ENCODE measurements around the gene ZNF497.
A peak's percentile ranks its signal among the peaks of the same experiment; 100 is the strongest.
"Not testable (repeated sequence)": the region's sequence is repeated elsewhere in the genome, so short reads cannot be mapped to it uniquely, and the experiment has no call there.

Gene ZNF497

DNA sequence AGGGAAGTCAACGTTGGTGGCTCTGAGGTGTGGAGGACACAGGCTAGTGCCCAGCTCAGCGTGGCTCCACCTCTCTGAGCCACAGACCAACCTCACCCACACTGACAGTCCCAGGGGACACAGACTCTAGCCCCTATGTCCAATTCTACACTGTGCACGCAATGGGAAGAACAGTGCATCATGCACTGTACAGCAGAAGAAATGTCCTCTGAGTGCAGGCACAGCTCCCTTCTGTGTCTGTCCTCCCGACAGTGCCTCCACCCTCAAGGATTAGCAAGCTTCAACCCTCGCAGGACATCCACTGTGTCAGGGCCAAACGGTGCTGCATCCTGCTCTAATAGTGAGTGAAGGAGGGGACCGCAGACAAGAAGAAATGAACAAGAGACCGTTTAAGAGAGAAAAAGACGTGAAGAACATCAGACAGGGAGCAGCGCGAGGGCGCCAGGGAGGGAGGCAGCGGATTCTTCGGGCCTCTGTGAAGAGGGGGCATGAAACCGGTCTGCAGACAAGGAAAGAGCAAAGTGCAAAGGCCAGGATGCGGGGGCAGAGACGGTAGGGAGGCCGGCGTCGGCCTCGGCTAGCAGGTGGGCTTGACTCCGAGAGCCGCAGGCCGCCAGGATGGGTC is 17.6 kb upstream of the ZNF497 start:
- no peaks in the 10 kb centered on the region for H3K9me3 ChIP-seq (ENCODE audit: control insufficient read depth, insufficient read depth, low read length)
- H3K9ac ChIP-seq (ENCODE audit: low read depth, low read length) = peak overlapping the region; percentile 74; the same call in 1 of the 2 replicates
- peak overlapping the region; percentile 80 for H3K4me3 ChIP-seq (ENCODE audit: low read depth, low read length)
- H3K4me1 ChIP-seq (ENCODE audit: control insufficient read depth, insufficient read depth, low read length) = no peaks in the 10 kb centered on the region
- no peaks in the 10 kb centered on the region for H3K27me3 ChIP-seq (ENCODE audit: control insufficient read depth, insufficient read depth, low read length)
- no peaks in the 10 kb centered on the region for H3K36me3 ChIP-seq (ENCODE audit: control insufficient read depth, insufficient read depth, low read length)
- H3K27ac ChIP-seq (ENCODE audit: low read depth, low read length) = peak overlapping the region; percentile 93

DNA sequence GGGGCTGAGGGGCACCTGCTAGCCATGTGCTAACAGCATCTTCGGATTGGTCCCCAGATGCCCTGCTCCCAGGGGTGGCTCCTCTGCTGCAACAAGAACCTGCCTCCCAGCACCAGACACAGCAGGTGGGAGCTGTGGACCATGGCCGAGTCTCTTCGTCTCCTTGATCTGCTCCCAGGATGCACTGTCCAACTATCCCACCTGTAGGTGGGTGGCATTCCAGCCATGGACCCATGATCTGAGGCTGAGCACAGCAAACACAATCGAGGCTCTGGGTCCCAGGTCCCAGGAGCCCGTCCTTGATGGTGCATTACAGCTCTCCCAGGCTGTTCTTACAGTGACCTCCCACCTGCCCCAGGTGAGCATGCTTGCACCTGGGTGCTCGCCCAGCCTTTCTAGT is 16.7 kb upstream of the ZNF497 start:
- no peaks in the 10 kb centered on the region for H3K4me1 ChIP-seq (ENCODE audit: control insufficient read depth, insufficient read depth, low read length)
- no peak overlapping the region for H3K4me3 ChIP-seq (ENCODE audit: low read depth, low read length)
- H3K27me3 ChIP-seq (ENCODE audit: control insufficient read depth, insufficient read depth, low read length) = no peaks in the 10 kb centered on the region
- no peak overlapping the region for H3K9ac ChIP-seq (ENCODE audit: low read depth, low read length)
- no peaks in the 10 kb centered on the region for H3K9me3 ChIP-seq (ENCODE audit: control insufficient read depth, insufficient read depth, low read length)
- H3K36me3 ChIP-seq (ENCODE audit: control insufficient read depth, insufficient read depth, low read length) = no peaks in the 10 kb centered on the region
- no peak overlapping the region for H3K27ac ChIP-seq (ENCODE audit: low read depth, low read length)

DNA sequence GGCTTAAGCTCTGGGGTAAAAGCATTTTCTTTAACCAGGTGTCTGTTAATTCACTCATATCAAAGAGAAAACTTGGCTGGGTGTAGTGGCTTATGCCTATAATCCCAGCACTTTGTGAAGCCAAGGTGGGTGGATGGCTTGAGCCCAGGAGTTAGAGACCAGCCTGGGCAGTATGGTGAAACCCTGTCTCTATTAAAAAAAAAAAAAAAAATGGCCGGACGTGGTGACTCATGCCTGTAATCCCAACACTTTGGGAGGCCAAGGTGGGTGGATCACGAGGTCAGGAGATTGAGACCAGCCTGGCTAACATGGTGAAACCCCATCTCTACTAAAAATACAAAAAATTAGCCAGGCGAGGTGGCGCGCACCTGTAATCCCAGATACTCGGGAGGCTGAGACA is 14.2 kb upstream of the ZNF497 start:
- H3K4me1 ChIP-seq (ENCODE audit: control insufficient read depth, insufficient read depth, low read length); H3K27ac ChIP-seq (ENCODE audit: low read depth, low read length); H3K9me3 ChIP-seq (ENCODE audit: control insufficient read depth, insufficient read depth, low read length); H3K4me3 ChIP-seq (ENCODE audit: low read depth, low read length); H3K36me3 ChIP-seq (ENCODE audit: control insufficient read depth, insufficient read depth, low read length); H3K9ac ChIP-seq (ENCODE audit: low read depth, low read length); H3K27me3 ChIP-seq (ENCODE audit: control insufficient read depth, insufficient read depth, low read length): not testable (repeated sequence)

DNA sequence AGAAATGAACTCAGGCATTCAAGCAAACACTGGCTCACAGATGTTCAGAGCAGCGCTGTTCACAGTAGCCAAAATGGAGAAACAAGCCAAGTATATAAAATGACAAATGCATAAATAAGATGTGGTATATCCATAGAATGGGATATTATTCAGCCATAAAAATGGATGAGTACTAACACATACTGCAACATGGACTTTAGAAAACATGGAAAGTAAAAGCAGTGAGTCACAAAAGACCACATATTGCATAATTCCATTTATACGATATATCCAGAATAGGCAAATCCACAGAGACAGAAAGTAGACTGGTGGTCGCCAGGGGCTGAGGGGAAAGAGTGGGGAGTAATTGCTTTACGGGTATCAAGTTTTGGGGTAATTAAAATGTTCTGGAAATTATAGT is 11.6 kb upstream of the ZNF497 start:
- Histone ChIP-seq H3K9ac (ENCODE audit: low read depth, low read length) (no peak overlapping the region), H3K4me1 (ENCODE audit: control insufficient read depth, insufficient read depth, low read length) (no peaks in the 10 kb centered on the region), H3K4me3 (ENCODE audit: low read depth, low read length) (no peak overlapping the region), H3K27ac (ENCODE audit: low read depth, low read length) (no peak overlapping the region), H3K36me3 (ENCODE audit: control insufficient read depth, insufficient read depth, low read length) (no peaks in the 10 kb centered on the region), H3K27me3 (ENCODE audit: control insufficient read depth, insufficient read depth, low read length) (no peaks in the 10 kb centered on the region), H3K9me3 (ENCODE audit: control insufficient read depth, insufficient read depth, low read length) (no peaks in the 10 kb centered on the region)

DNA sequence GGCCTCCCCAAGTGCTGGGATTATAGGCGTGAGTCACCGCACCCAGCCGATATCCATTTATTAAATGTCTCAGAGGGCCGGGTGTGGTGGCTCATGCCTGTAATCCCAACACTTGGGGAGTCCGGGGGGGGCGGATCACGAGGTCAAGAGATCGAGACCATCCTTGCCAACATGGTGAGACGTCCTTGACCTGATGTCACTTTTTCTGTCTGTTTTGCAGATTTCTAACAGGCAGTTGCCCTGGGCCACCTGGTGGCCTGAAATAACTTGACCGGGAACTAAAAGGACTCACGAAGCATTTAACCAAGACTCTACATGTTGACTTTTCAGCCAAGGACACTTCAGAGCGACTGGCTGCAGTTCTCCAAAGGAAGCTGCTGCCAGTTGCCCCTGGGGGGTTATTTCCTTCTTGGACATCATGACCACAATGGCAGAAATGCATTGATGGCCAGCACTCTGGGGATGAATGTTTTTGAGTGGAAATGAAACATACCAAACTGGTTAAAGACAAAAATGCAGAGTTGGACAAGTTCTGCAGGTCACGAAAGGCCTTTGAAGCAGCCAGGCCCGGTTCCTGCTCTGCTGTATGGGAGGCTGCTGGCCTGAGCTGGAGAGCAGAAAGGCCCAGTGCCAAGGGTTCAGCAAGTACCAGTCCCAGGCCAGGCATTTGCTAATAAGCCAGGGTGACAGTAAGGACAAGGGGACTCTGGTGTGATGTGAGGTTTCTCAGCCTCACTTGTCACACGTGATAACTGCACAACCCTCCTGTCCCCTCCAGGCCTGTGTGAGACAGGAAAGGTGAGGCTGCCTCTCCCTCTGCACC is 10.0 kb upstream of the ZNF497 start:
- Histone ChIP-seq H3K27ac (ENCODE audit: low read depth, low read length) (no peak overlapping the region), H3K27me3 (ENCODE audit: control insufficient read depth, insufficient read depth, low read length) (no peaks in the 10 kb centered on the region), H3K36me3 (ENCODE audit: control insufficient read depth, insufficient read depth, low read length) (no peaks in the 10 kb centered on the region), H3K4me3 (ENCODE audit: low read depth, low read length) (no peak overlapping the region), H3K9me3 (ENCODE audit: control insufficient read depth, insufficient read depth, low read length) (no peaks in the 10 kb centered on the region), H3K4me1 (ENCODE audit: control insufficient read depth, insufficient read depth, low read length) (no peaks in the 10 kb centered on the region), H3K9ac (ENCODE audit: low read depth, low read length) (no peak overlapping the region)

DNA sequence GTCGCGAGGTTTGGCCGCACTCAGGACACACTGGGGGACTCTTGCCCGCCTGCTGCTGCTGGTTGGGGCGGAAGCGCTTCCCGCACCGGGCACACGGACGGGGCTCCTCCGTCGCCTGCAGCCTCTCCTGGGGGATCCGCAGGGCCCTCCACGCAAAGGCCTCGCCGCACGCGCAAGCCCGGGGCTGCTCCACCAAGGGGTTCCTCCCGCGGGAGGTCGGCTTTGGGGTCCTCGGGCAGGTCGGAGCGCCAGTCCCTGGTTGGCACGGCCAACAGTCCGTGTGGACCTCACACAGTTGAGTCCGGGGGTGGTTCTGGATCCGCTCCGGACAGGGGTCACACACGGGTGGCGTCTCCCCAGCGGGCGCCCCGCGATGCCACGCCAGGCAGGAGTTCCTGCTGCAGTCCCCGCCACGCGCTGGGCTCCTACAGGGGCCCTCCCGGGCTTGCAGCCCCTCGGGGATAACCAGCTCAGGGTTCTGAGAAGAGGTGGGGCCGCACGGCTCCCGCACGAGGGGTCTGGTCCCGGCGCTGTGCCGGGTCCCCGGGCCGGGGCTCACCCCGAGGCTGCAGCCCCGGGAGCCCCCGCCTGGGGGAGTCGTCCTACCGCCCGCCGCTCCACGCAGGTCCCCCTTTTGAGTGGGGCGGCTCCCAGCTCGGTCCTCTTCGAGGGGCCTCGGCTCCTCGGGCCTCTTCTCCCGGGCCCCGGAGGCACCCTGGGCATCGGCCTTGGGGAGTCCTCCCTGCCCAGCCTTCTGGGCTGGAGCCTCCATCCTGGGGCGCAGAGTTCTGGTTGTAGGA is 6.2 kb upstream of the ZNF497 start:
- Histone ChIP-seq H3K27ac (ENCODE audit: low read depth, low read length) (no peak overlapping the region), H3K27me3 (ENCODE audit: control insufficient read depth, insufficient read depth, low read length) (no peaks in the 10 kb centered on the region), H3K36me3 (ENCODE audit: control insufficient read depth, insufficient read depth, low read length) (no peaks in the 10 kb centered on the region), H3K4me1 (ENCODE audit: control insufficient read depth, insufficient read depth, low read length) (no peaks in the 10 kb centered on the region), H3K9me3 (ENCODE audit: control insufficient read depth, insufficient read depth, low read length) (no peaks in the 10 kb centered on the region), H3K9ac (ENCODE audit: low read depth, low read length) (no peak overlapping the region), H3K4me3 (ENCODE audit: low read depth, low read length) (no peak overlapping the region)

DNA sequence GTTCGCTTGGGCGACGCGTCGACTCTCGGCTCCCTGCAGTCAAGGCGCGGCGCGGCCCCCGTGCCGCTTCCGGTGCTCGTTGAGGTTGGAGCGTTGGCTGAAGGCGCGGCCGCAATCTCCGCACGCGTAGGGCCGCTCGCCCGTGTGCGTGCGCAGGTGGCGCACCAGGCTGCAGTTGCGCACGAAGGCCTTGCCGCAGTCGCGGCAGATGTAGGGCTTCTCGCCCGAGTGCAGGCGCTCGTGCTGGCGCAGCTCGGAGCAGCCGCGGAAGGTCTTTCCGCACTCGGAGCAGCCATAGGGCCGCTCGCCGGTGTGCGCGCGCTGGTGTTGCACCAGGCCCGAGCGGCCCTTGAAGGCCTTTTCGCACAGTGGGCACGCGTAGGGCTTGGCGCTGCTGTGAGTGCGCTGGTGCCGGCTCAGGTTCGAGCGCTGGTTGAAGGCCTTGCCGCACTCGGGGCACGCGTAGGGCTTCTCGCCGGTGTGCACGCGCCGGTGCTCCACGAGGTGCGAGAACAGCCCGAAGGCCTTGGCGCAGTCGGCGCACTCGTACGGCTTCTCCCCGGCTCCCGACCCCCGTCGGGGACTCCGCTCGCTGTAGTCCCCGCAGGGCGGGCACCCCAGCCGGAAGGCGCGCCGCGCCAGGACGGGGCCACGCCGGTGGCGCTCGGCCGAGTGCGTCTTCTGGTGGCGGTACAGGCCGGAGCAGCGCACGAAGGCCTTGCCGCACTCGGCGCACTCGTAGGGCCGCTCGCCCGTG is 5.3 kb upstream of the ZNF497 start:
- Histone ChIP-seq H3K27ac (ENCODE audit: low read depth, low read length) (no peak overlapping the region), H3K4me3 (ENCODE audit: low read depth, low read length) (no peak overlapping the region), H3K9ac (ENCODE audit: low read depth, low read length) (no peak overlapping the region), H3K4me1 (ENCODE audit: control insufficient read depth, insufficient read depth, low read length) (no peaks in the 10 kb centered on the region), H3K27me3 (ENCODE audit: control insufficient read depth, insufficient read depth, low read length) (no peaks in the 10 kb centered on the region), H3K36me3 (ENCODE audit: control insufficient read depth, insufficient read depth, low read length) (no peaks in the 10 kb centered on the region), H3K9me3 (ENCODE audit: control insufficient read depth, insufficient read depth, low read length) (no peaks in the 10 kb centered on the region)

DNA sequence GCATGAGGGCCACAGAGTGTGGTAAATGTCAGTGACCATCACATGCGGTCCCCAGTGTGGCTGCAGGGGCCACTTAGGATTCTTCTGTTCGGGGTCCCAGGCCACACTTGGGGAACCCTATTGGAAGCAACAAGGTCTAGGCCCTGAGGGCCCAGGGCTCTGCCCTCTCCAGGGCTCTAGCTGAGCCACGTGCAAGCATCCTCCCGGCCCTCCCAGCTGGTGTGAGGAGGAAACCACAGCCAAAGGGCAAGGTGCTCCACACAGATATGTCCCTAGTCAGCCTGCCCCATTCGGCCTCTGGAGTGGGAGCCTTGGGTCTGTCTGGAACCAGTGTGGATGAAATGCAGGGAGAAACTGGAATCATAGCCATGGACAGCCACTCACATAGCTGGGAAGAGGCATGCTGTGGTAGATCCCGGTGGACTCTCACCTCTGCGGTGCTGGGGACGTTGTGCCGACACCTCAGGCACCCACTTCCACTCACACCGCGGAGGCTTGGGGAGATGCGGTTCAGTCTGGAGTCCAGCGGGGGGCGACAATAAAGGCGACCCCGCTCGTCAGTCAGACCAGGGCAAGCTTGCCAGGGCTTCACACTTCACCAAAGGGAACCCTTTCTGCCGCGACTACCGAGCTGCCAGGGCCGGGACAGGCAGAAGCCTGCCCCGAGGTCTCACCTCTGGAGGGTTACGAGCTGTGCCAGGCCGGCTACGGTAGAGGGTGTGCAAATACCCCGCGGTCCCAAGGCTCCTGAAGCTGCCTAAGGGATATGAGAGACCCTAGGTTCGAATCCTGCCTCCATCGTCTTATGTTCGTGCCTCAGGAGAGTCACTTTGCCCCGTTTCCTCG is 4.3 kb upstream of the ZNF497 start:
- Histone ChIP-seq H3K9me3 (ENCODE audit: control insufficient read depth, insufficient read depth, low read length) (no peaks in the 10 kb centered on the region), H3K4me1 (ENCODE audit: control insufficient read depth, insufficient read depth, low read length) (no peaks in the 10 kb centered on the region), H3K36me3 (ENCODE audit: control insufficient read depth, insufficient read depth, low read length) (no peaks in the 10 kb centered on the region), H3K27ac (ENCODE audit: low read depth, low read length) (no peak overlapping the region), H3K27me3 (ENCODE audit: control insufficient read depth, insufficient read depth, low read length) (no peaks in the 10 kb centered on the region), H3K9ac (ENCODE audit: low read depth, low read length) (no peak overlapping the region), H3K4me3 (ENCODE audit: low read depth, low read length) (no peak overlapping the region)

DNA sequence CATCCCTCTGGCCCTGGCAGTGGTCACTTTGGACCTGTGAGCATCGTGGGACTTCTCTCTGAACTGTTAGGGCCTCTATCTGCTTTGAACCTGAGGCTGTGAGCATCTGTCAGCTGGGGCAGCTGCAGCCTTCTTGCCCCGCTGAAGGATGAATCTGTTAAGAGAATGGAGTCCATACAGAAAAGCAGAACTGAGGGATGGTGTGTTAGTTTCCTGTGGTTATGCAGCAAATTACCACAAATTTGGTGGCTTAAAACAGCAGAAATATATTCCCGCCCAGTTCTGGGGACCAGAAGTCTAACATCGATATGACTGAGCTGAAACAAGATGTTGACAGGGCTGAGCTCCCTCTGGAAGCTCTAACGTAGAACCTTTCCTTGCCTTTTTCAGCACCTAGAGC is 1.6 kb upstream of the ZNF497 start:
- no peaks in the 10 kb centered on the region for H3K4me1 ChIP-seq (ENCODE audit: control insufficient read depth, insufficient read depth, low read length)
- no peaks in the 10 kb centered on the region for H3K9me3 ChIP-seq (ENCODE audit: control insufficient read depth, insufficient read depth, low read length)
- no peak overlapping the region for H3K4me3 ChIP-seq (ENCODE audit: low read depth, low read length)
- no peaks in the 10 kb centered on the region for H3K36me3 ChIP-seq (ENCODE audit: control insufficient read depth, insufficient read depth, low read length)
- no peak overlapping the region for H3K27ac ChIP-seq (ENCODE audit: low read depth, low read length)
- no peaks in the 10 kb centered on the region for H3K27me3 ChIP-seq (ENCODE audit: control insufficient read depth, insufficient read depth, low read length)
- H3K9ac ChIP-seq (ENCODE audit: low read depth, low read length) = no peak overlapping the region

DNA sequence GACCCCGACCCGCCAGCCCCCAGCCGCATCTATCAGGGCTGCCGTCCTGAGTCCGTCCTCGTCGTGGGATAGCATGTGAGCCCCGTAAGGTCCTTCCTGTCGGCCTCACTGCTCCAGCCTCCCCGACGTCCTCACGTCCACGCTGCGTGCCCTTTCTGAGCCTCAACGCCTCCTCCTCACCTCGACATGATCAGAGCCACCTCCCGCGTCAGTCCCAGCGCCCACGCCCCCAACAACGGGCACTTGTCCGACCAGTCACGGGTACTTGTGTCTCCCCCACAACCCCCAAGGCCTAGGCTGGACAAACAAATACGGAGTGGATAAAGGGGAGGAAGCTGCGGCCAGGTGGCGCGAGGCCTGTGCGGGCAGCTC is 665 bp downstream of the ZNF497 start:
- H3K4me1 ChIP-seq (ENCODE audit: control insufficient read depth, insufficient read depth, low read length) = no peaks in the 10 kb centered on the region; the same call in 1 of the 2 replicates
- H3K9ac ChIP-seq (ENCODE audit: low read depth, low read length) = peak overlapping the region; percentile 86
- no peaks in the 10 kb centered on the region for H3K9me3 ChIP-seq (ENCODE audit: control insufficient read depth, insufficient read depth, low read length)
- H3K4me3 ChIP-seq (ENCODE audit: low read depth, low read length) = peak overlapping the region; percentile 80
- H3K27me3 ChIP-seq (ENCODE audit: control insufficient read depth, insufficient read depth, low read length) = no peaks in the 10 kb centered on the region
- peak overlapping the region; percentile 84 for H3K27ac ChIP-seq (ENCODE audit: low read depth, low read length)
- H3K36me3 ChIP-seq (ENCODE audit: control insufficient read depth, insufficient read depth, low read length) = no peaks in the 10 kb centered on the region
